GM12878 (cell line): ENCODE data around the gene USP26. TPM values are rescaled to one million over a fixed set of nuclear protein-coding genes. Genes with fewer than 3 reads are reported as not detected.

Experiments used
- CBX5 ChIP-seq: sonication (generic); IDR thresholded peaks from 2 replicates; pipeline ENCODE4 v1.6.1; 2016; ENCODE audit warnings: low read depth, moderate library complexity, mild to moderate bottlenecking, inconsistent platforms
- FOXM1 ChIP-seq: IDR thresholded peaks from 2 replicates; pipeline ENCODE4 v1.6.1; 2012; ENCODE audit warnings: low read depth, mild to moderate bottlenecking, inconsistent platforms, low read length, moderate library complexity
- SMC3 ChIP-seq: IDR thresholded peaks from 2 replicates; pipeline ENCODE4 v1.6.1; 2011; ENCODE audit warnings: low read length, improper control_type of control experiment, borderline replicate concordance
- ZNF24 ChIP-seq: fragments of 450-650 bp; IDR thresholded peaks from 2 replicates; pipeline ENCODE4 v1.6.1; 2017; ENCODE audit warnings: antibody characterized with exemption, mild to moderate bottlenecking
- ZNF384 ChIP-seq: IDR thresholded peaks from 2 replicates; pipeline ENCODE4 v1.6.1; 2012; ENCODE audit warnings: low read depth, mild to moderate bottlenecking, low read length, improper control_type of control experiment, borderline replicate concordance
- polyA plus RNA-seq, 11 experiments: library from polyadenylated mRNA; depleted of rRNA in 4 of 11; unstranded in 6 of 11; stranded (reverse) in 5 of 11; fragments of >200 nt; fragmentation: Nextera tagmentation in 4 of 11; fragmentation: Illumina TruSeq in 1 of 11; extraction: Ambion mirVana in 4 of 11; extraction: Trizol in 1 of 11; gene quantifications; 1 replicate in 1 of 11; 2 replicates in 10 of 11; pipeline versions ENCODE4 v1.2.1 to v1.2.3, GENCODE V29; 2011 to 2016; ENCODE audit warnings: inconsistent platforms in 2 of 11, missing spikeins in 2 of 11, low read depth in 1 of 11
- total RNA-seq, 4 experiments: library from RNA; depleted of rRNA in 3 of 4; stranded (reverse); fragments of >200 nt in 3 of 4; fragmentation: Illumina TruSeq in 1 of 4; extraction: Trizol in 1 of 4; gene quantifications; 2 replicates each; pipeline versions ENCODE4 v1.2.1 to v1.2.3, GENCODE V29; 2013 to 2021
- TF ChIP-seq, protein P1 (sequence below): fragments of 450-650 bp; IDR thresholded peaks from 2 replicates; pipeline ENCODE4 v1.6.1; 2017; ENCODE audit warnings: mild to moderate bottlenecking, moderate library complexity
- TF ChIP-seq, protein P2 (sequence below): fragments of 450-650 bp; formaldehyde crosslinking; IDR thresholded peaks from 2 replicates; pipeline ENCODE4 v1.5.0; 2022; ENCODE audit warnings: mild to moderate bottlenecking, missing genetic modification characterization

USP26 gene
- total and polyA plus RNA-seq, 10 of the 15 experiments (the other 5 are each of a cell fraction or from before 2014, with no cell fraction given) = not detected

DNA sequence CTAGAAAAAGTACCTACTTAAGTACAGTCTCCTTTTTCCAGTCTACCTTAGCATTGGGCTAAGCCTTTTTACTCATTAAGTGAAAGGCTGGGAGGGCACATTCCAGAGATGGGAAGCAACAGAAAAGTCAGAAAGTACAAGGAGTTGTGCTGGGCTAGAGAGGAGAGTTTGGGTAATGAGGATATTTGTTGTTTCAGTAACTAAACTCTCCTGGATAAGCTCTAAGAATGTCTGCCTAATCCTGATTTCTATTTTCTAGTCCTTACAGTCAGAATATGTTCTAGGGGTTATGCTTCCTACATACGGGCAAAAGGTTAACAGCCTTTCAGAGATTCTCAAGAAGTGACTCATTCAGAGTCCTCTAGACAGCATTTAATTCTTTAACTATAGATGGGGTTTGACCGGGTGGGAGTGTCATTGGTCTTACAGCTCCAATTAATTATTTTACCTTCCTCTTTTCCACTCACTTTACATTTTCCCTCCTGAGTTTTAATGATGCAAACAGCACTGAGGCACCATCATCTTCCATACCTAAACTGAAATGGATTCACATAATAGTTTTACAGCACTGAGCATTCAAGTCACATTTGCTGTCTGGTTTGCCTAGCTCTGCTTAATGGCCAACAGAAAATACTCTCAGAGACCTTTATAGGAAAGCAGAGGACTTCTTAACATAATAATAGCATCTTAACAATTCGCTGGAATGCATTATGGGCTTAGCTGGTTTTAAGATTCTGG lies 42.9 kb downstream of the USP26 start (continued):
- TF ChIP-seq, protein P1, sequence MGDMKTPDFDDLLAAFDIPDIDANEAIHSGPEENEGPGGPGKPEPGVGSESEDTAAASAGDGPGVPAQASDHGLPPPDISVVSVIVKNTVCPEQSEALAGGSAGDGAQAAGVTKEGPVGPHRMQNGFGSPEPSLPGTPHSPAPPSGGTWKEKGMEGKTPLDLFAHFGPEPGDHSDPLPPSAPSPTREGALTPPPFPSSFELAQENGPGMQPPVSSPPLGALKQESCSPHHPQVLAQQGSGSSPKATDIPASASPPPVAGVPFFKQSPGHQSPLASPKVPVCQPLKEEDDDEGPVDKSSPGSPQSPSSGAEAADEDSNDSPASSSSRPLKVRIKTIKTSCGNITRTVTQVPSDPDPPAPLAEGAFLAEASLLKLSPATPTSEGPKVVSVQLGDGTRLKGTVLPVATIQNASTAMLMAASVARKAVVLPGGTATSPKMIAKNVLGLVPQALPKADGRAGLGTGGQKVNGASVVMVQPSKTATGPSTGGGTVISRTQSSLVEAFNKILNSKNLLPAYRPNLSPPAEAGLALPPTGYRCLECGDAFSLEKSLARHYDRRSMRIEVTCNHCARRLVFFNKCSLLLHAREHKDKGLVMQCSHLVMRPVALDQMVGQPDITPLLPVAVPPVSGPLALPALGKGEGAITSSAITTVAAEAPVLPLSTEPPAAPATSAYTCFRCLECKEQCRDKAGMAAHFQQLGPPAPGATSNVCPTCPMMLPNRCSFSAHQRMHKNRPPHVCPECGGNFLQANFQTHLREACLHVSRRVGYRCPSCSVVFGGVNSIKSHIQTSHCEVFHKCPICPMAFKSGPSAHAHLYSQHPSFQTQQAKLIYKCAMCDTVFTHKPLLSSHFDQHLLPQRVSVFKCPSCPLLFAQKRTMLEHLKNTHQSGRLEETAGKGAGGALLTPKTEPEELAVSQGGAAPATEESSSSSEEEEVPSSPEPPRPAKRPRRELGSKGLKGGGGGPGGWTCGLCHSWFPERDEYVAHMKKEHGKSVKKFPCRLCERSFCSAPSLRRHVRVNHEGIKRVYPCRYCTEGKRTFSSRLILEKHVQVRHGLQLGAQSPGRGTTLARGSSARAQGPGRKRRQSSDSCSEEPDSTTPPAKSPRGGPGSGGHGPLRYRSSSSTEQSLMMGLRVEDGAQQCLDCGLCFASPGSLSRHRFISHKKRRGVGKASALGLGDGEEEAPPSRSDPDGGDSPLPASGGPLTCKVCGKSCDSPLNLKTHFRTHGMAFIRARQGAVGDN = no peak
- no peak for TF ChIP-seq CBX5
- no peak for TF ChIP-seq ZNF384
- TF ChIP-seq, protein P2, sequence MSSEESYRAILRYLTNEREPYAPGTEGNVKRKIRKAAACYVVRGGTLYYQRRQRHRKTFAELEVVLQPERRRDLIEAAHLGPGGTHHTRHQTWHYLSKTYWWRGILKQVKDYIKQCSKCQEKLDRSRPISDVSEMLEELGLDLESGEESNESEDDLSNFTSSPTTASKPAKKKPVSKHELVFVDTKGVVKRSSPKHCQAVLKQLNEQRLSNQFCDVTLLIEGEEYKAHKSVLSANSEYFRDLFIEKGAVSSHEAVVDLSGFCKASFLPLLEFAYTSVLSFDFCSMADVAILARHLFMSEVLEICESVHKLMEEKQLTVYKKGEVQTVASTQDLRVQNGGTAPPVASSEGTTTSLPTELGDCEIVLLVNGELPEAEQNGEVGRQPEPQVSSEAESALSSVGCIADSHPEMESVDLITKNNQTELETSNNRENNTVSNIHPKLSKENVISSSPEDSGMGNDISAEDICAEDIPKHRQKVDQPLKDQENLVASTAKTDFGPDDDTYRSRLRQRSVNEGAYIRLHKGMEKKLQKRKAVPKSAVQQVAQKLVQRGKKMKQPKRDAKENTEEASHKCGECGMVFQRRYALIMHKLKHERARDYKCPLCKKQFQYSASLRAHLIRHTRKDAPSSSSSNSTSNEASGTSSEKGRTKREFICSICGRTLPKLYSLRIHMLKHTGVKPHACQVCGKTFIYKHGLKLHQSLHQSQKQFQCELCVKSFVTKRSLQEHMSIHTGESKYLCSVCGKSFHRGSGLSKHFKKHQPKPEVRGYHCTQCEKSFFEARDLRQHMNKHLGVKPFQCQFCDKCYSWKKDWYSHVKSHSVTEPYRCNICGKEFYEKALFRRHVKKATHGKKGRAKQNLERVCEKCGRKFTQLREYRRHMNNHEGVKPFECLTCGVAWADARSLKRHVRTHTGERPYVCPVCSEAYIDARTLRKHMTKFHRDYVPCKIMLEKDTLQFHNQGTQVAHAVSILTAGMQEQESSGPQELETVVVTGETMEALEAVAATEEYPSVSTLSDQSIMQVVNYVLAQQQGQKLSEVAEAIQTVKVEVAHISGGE (CRISPR knock-in tag) = no peak
- no peak for TF ChIP-seq SMC3
- no peak for TF ChIP-seq FOXM1
- no peak for TF ChIP-seq ZNF24
